Muscle layer of duodenum (tissue), 2 donors: Measurements from ENCODE around the gene SERPINB6.
"Not testable (repeated sequence)": the region's sequence is repeated elsewhere in the genome, so short reads cannot be mapped to it uniquely, and the experiment has no call there.

Experiments used
- H3K27ac ChIP-seq: one replicate; pipeline ENCODE4 v1.7.0; 2013; ENCODE audit warnings: mild to moderate bottlenecking, low read length
- H3K27me3 ChIP-seq: one replicate; pipeline ENCODE4 v1.7.0; 2013; ENCODE audit warnings: low read depth, mild to moderate bottlenecking, control low read depth, low read length
- H3K36me3 ChIP-seq, 2 donors: one replicate each; pipeline ENCODE4 v1.7.0; 2013; ENCODE audit warnings: low read length in 2 of 2, control low read depth in 1 of 2, mild to moderate bottlenecking in 1 of 2; ENCODE audit not compliant: insufficient read depth in 2 of 2, control insufficient read depth in 1 of 2
- H3K4me1 ChIP-seq, 2 donors: one replicate each; pipeline ENCODE4 v1.7.0; 2013; ENCODE audit warnings: low read length in 2 of 2, mild to moderate bottlenecking in 2 of 2, control low read depth in 1 of 2, moderate library complexity in 1 of 2; ENCODE audit not compliant: insufficient read depth in 2 of 2, control insufficient read depth in 1 of 2
- H3K4me3 ChIP-seq, 2 donors: one replicate each; pipeline ENCODE4 v1.7.0; 2013; ENCODE audit warnings: low read length in 2 of 2, low read depth in 1 of 2, mild to moderate bottlenecking in 1 of 2
- H3K9me3 ChIP-seq, 2 donors: one replicate each; pipeline ENCODE4 v1.7.0; 2013; ENCODE audit warnings: low read length in 2 of 2, control low read depth in 1 of 2, mild to moderate bottlenecking in 1 of 2; ENCODE audit not compliant: control insufficient read depth in 1 of 2
- donor health status: healthy.

Gene SERPINB6

DNA sequence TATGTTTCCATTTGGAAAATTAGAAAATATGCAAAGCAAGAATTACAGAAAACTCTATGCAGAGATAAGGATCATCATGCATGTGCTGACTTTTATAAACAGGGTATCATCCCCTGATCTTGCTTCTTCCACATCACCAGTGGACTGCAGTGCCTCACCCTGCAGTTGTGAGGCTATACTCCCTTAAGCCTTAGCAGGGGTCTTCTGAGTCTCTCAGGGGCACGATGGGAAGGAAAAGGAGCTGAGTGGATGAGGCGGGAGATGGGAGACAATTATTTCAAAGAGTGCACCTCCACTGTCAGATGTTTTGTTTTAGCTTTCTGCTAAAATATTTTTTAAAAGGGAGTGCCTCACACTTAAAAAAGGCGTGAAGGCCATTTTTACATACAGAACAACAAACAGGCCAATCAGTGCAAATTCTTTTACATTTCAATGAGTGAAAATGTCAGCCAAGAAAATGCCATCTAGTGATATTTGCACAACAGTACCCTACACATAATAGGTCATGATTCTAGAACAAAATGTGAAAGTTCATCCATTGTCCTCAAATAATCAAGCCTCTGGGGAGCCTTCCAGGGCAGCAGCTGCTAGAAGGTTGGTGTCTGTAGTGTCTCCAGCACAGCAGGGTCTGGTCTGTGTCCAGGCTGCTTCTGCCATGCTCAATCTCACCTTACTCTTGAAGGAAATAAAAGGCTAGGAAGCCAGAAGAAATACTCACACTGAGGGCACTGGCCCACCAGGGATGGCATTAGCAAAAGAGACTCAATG lies 55.0 kb downstream of the SERPINB6 start:
- peaks cover 0 to 6% of the 10 kb centered on the region in 2 donors for H3K4me1 ChIP-seq
- H3K27me3 ChIP-seq: no peaks in the 10 kb centered on the region
- no peaks in the 10 kb centered on the region for H3K36me3 ChIP-seq
- H3K4me3 ChIP-seq: no peak overlapping the region
- no peak overlapping the region for H3K27ac ChIP-seq
- no peaks in the 10 kb centered on the region for H3K9me3 ChIP-seq

DNA sequence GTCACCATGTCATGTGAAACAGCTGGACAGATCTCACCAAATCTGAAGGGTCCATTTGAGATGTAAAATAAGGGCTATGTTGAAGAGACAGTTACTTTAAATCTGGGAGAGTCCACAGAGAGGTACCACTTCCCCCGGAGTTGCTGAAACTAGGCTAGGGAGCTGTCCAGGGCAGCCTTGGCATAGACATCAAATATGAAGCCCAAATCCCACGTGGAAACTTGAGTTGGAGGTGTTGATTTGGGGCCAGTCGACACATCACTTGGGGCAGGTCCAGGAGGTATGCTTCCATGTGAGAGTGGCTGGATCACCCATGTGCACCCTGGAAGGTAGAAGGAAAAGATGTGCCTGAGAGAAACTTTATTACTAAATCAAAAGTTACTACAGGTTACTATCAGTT lies 56.2 kb downstream of the SERPINB6 start:
- no peaks in the 10 kb centered on the region for H3K36me3 ChIP-seq
- no peaks in the 10 kb centered on the region for H3K9me3 ChIP-seq
- H3K4me3 ChIP-seq: no peak overlapping the region
- no peaks in the 10 kb centered on the region for H3K27me3 ChIP-seq
- H3K27ac ChIP-seq: no peak overlapping the region
- peaks cover 0 to 6% of the 10 kb centered on the region in 2 donors for H3K4me1 ChIP-seq

GRCh38 chr6:2914318-2914660 lies 57.1 kb downstream of the SERPINB6 start:
- Histone ChIP-seq H3K4me1 (peaks cover 0 to 6% of the 10 kb centered on the region in 2 donors), H3K9me3 (no peaks in the 10 kb centered on the region), H3K27ac (no peak overlapping the region), H3K4me3 (no peak overlapping the region), H3K36me3 (no peaks in the 10 kb centered on the region), H3K27me3 (no peaks in the 10 kb centered on the region)

DNA sequence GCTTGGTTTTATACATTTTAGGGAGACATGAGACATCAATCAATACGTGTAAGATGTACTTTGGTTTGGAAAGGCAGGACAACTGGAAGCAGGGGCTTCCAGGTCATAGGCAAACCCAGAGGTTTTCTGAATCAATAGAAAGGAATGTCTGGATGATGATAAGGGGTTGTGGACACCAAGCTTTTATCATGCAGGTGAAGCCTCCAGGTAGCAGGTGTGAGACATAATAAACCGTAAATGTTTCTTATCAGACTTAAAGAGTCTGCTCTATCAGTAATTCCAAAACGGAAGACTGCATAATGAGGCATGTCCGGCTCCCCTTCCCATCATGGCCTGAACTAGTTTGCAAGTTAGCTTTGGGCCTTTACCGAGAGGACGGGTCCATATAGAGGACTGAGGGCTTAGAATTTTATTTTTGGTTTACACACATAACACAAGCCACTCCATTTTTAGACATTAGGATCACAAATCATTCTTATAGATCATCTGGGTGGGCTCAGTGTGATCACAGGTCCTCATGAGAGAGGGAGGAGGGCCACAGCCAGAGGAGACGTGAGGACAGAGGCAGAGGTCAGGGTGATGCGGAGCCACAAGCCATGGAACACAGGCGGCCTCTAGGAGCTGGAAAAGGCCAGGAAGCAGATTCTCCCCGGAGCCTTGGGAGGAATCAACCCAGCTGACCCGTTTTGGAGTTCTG lies 57.6 kb downstream of the SERPINB6 start:
- Histone ChIP-seq H3K4me3 (no peak overlapping the region), H3K4me1 (peaks cover 0 to 6% of the 10 kb centered on the region in 2 donors), H3K9me3 (no peaks in the 10 kb centered on the region), H3K27me3 (no peaks in the 10 kb centered on the region), H3K27ac (no peak overlapping the region), H3K36me3 (no peaks in the 10 kb centered on the region)

GRCh38 chr6:2911171-2911570 lies 60.2 kb downstream of the SERPINB6 start:
- Histone ChIP-seq H3K4me3 (no peak overlapping the region), H3K27me3 (no peaks in the 10 kb centered on the region), H3K36me3 (no peaks in the 10 kb centered on the region), H3K4me1 (no peaks in the 10 kb centered on the region), H3K27ac (no peak overlapping the region), H3K9me3 (no peaks in the 10 kb centered on the region)

DNA sequence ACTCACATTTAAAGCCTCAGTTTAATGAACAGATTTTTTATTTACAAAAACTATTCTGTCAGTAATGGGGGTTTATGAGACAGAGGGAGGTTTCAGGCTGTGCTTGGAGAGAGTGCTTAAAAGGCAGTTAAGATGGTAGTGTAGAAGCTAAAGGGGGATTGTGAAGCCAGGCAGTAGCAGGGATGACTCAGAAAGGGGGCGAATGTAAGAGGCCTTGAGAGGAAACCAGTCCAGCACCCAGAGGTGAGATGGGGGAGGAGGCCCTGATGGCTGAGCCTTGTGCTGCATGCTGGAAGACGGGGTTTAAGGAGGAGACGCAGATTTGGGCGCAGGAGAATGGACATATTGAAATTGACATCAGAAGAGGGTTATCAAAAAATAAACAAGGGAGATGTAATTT lies 61.6 kb downstream of the SERPINB6 start:
- Histone ChIP-seq H3K36me3 (no peaks in the 10 kb centered on the region), H3K4me1 (no peaks in the 10 kb centered on the region), H3K27me3 (no peaks in the 10 kb centered on the region), H3K4me3 (no peak overlapping the region), H3K9me3 (no peaks in the 10 kb centered on the region), H3K27ac (no peak overlapping the region)

DNA sequence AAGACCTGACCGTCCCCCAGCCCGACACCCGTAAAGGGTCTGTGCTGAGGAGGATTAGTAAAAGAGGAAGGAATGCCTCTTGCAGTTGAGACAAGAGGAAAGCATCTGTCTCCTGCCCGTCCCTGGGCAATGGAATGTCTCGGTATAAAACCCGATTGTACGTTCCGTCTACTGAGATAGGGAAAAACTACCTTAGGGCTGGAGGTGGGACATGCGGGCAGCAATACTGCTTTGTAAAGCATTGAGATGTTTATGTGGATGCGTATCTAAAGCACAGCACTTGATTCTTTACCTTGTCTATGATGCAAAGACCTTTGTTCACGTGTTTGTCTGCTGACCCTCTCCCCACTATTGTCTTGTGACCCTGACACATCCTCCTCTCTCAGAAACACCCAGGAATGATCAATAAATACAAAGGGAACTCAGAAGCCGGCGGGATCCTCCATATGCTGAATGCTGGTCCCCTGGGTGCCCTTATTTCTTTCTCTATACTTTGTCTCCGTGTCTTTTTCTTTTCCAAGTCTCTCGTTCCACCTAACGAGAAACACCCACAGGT lies 62.2 kb downstream of the SERPINB6 start:
- not testable (repeated sequence) for H3K27me3 ChIP-seq, H3K36me3 ChIP-seq, H3K4me1 ChIP-seq, H3K4me3 ChIP-seq, H3K9me3 ChIP-seq, H3K27ac ChIP-seq

GRCh38 chr6:2908516-2908915 lies 62.9 kb downstream of the SERPINB6 start:
- H3K4me1 ChIP-seq, H3K4me3 ChIP-seq: not testable (repeated sequence)

DNA sequence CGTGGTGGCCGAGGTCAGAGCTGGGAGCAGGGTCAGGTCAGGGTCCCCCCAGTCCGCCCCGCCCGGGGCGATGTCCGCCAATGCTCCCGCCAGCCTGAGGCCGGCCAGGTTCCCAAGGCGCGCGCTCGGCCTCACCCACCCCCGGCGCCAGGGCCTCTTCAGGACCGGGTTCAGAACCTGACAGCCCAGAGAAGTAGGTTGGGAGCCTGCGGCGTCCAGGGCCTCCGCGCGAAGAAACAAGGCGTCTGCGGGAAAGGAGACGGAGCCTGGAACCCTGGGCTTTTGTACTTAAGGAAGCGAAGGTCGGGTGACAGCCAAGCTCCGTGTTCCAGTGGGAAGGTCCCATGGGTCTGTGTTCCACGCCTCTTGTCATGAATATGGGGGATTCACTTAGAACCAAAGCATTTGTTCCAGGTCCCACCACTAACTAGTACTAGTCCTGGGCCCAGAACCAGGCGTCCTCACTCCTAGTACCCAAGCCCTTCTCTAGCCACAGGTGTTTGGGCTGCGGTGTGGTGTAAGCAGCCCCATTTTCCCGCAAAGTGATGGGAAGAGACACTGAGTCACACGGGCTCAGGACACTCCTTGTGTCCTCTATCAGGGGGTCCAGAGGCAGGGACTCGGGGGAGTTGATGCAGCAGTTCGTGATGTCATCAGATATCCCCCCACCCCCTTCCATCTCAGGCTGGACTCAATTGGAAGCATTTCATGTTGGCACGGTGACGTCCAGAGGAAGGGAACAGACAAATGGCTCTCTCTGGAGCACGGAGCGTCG lies 67.8 kb downstream of the SERPINB6 start:
- H3K27ac ChIP-seq, H3K27me3 ChIP-seq, H3K9me3 ChIP-seq: not testable (repeated sequence)
- peaks cover 0 to 15% of the 10 kb centered on the region in 2 donors for H3K4me1 ChIP-seq
- H3K4me3 ChIP-seq: peak overlapping the region; percentile 69 to 80
- H3K36me3 ChIP-seq: peaks cover 0 to 15% of the 10 kb centered on the region in 2 donors

More at GRCh38 chr6:2908516-2908915, 62.9 kb downstream of the SERPINB6 start:
- H3K27ac ChIP-seq, H3K9me3 ChIP-seq, H3K36me3 ChIP-seq, H3K27me3 ChIP-seq: not testable (repeated sequence)

- not testable (repeated sequence) for H3K9me3 ChIP-seq, H3K27ac ChIP-seq, H3K27me3 ChIP-seq
- Histone ChIP-seq H3K4me3 (peak overlapping the region; percentile 69 to 80), H3K4me1 (peaks cover 0 to 15% of the 10 kb centered on the region in 2 donors), H3K36me3 (peaks cover 0 to 15% of the 10 kb centered on the region in 2 donors)
Measured at GRCh38 chr6:2901645-2902502, 69.5 kb downstream of the SERPINB6 start.
